ENCODE results near the gene NEFH.
A peak's percentile ranks its signal among the peaks of the same experiment; 100 is the strongest.
"Not testable (repeated sequence)": the region's sequence is repeated elsewhere in the genome, so short reads cannot be mapped to it uniquely, and the experiment has no call there.

NEFH gene, protein sequence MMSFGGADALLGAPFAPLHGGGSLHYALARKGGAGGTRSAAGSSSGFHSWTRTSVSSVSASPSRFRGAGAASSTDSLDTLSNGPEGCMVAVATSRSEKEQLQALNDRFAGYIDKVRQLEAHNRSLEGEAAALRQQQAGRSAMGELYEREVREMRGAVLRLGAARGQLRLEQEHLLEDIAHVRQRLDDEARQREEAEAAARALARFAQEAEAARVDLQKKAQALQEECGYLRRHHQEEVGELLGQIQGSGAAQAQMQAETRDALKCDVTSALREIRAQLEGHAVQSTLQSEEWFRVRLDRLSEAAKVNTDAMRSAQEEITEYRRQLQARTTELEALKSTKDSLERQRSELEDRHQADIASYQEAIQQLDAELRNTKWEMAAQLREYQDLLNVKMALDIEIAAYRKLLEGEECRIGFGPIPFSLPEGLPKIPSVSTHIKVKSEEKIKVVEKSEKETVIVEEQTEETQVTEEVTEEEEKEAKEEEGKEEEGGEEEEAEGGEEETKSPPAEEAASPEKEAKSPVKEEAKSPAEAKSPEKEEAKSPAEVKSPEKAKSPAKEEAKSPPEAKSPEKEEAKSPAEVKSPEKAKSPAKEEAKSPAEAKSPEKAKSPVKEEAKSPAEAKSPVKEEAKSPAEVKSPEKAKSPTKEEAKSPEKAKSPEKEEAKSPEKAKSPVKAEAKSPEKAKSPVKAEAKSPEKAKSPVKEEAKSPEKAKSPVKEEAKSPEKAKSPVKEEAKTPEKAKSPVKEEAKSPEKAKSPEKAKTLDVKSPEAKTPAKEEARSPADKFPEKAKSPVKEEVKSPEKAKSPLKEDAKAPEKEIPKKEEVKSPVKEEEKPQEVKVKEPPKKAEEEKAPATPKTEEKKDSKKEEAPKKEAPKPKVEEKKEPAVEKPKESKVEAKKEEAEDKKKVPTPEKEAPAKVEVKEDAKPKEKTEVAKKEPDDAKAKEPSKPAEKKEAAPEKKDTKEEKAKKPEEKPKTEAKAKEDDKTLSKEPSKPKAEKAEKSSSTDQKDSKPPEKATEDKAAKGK

DNA sequence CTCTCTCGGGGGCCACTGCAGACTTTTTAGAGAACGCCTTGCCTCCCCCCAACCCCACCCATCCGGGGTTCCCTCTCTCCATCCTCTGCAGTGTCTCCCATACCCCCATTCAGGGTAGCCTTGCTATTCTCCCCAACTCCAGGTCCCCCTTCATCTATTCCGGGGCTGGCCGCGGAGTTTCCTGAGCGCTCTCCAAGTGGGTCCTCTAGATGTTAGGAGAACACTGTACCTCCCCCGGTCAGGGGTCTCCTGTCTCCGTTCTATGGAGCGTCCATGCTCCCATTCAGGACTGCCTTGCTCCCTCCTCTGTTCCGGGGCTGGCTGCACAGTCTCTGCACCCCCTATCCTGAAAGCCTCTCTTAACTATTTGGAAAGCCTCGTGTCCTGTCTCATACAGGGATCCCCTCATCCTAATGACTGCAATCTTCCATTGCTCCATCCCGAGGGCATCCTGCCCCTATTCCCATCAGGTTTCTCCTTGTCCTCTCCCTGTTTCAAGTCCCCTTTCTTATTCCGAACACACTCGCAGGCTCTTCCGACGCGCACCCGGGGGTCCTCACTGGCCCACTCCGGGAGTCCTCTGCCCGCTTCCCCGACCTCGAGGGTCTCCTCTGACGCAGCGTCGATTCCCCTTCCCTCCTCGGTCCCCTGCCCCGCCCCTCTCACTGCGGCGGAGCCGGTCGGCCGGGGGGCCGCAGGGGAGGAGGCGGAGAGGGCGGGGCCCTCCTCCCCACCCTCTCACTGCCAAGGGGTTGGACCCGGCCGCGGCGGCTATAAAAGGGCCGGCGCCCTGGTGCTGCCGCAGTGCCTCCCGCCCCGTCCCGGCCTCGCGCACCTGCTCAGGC is at the start of gene NEFH:
NEFH (plus strand) TSS at position 802 of the 845 bp plus-strand sequence. CDS start 45 bp downstream, outside the sequence.
- DNase-seq = peak in 4 of 56 donors; percentile 11 to 36 (median 24)

DNA sequence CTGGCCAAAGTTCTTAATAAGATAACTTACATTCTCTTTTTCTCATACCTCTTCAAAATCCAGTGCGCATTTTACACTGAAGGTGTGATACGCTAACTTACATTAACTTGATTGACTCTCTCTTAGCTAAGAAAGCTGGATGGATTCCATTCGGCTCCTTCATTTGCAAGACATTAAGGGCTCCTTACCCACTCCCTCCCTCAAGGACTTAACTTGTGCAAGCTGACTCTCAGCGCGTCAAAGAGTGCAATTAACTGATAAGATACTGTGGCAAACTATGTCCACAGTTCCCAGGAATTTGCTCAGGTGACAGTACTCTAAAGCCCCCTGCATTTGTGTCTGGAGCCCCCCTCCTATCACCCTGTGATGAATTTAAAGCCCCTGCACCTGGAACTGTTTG is 48.0 kb upstream of the NEFH start:
- no peak for DNase-seq

DNA sequence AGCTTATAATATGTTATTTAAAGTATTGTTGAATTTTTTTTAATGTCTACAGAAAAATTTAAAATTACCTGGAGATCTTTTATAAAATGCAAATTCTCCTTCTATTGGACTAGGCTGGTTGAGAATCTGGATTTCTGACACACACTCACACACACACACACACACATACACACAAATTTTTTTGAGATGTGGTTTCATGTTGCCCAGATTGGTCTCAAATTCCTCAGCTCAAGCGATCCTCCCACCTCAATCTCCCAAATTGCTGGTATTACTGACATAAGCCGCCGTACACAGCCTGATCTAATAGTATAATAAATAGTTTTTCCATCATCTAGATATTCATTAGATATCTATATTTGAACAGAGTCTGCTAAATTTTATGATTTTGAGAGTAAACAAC is 46.2 kb upstream of the NEFH start:
- no peak for DNase-seq

DNA sequence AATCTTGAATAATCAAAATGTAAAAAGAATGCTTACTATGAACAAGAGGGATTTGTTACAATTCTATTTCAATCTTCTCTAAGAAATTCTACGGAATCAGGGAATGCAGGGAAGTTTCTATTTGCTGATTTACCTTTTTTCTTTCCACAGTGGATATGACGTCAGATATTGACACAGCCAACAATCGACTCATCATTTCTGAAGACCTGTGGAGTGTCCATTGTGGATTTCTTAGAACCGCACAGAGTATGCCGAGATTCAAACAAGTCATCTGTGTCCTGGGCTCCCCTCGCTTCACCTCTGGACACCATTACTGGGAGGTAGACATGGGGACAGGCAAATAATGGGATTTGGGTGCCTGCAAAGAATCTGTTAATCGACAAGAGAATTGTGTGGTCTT is 45.7 kb upstream of the NEFH start:
- DNase-seq = no peak

DNA sequence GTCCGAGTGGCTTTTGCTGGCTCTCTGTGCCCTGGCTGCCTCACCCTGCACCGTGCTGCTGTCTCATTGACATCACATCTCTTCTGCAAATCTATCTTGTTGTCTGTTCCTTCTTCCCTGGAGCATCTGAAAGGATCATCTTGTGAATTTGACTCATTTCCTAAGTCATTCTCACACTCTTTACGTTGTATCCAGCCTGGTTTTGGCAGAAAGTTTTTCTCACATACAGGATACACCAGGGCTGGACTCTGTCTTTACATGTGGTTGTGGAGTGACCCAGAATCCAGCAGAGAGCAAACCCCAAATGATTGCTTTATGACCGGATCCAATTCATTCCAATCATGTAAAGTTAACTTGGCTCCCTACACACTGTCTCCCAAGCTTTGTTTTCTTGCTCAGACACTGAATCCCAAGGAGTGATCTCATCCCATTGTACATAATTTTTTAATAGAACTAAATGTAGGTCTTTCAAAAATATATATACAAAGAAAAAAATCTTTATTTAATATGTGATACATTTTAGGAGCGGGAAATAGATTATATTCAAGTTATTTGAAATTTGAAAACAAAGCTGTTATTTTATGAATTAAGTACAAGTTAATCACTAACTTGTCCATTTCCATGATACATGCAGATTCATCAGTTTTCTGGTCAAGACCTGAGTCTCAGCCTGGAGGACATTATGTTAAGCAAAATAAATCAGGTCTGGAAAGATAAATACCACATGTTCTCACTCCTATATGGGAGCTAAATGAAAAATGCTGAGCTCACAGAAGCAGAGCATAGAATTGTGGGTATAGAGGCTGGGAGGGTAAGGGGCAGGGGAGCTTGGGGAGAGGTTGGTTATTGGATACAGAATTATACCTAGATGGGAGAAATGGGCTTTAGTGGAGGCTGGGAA is 44.5 kb upstream of the NEFH start:
- no peak for DNase-seq

DNA sequence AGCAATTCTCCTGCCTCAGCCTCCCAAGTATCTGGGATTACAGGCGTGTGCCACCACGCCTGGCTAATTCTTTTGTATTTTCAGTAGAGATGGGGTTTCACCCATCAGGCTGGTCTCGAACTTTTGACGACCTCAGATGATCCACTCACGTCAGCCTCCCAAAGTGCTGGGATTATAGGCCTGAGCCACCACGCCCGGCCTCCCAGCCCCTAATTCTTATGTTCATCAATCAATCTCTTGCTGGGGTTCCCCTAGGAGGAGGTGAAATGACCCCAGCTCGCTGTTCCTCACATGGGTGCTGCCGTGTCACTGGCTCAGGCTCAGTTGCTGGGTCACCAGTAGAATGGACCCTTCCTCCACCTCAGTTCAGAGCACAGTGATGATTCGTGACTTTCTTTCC is 41.7 kb upstream of the NEFH start, which contains the start of gene RFPL1:
RFPL1 (plus strand) TSS at position 301 of the 400 bp plus-strand sequence.
- not testable (repeated sequence) for DNase-seq

DNA sequence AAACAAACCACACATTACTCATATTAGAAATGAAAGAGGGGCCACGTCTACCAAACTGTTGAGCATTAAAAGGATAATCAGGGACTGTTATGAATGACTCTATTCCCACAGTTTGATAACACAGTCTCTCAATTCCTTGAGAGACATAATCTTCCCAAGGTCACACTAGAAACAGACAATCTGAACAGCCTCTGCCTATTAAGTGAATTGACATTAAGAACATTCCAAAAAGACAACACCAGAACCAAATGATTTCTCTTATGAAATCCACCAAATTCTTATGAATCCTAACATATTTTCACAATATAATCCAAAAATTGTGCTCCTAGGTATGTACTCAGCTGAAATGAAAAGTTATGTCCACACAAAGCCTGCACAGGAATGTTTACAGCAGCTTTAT is 37.0 kb upstream of the NEFH start:
- DNase-seq = no peak

DNA sequence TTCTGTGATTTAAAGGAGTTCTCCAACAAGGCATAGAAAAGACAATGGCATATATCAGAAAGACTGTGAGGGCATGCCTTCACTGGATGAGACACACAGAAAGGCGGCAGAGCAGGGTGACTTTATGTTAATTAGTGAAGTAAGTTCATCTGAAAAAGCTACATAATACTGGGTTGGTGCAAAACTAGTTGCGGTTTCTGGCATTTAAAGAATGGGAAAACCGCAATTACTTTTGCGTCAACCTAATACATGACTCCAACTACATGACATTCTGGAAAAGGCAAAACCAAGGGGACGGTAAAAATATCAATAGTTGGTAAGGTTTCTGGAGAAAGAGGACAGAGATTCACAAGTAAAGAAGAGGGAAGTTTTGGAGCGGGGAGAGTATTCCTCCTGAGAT is 36.6 kb upstream of the NEFH start:
- DNase-seq = no peak

DNA sequence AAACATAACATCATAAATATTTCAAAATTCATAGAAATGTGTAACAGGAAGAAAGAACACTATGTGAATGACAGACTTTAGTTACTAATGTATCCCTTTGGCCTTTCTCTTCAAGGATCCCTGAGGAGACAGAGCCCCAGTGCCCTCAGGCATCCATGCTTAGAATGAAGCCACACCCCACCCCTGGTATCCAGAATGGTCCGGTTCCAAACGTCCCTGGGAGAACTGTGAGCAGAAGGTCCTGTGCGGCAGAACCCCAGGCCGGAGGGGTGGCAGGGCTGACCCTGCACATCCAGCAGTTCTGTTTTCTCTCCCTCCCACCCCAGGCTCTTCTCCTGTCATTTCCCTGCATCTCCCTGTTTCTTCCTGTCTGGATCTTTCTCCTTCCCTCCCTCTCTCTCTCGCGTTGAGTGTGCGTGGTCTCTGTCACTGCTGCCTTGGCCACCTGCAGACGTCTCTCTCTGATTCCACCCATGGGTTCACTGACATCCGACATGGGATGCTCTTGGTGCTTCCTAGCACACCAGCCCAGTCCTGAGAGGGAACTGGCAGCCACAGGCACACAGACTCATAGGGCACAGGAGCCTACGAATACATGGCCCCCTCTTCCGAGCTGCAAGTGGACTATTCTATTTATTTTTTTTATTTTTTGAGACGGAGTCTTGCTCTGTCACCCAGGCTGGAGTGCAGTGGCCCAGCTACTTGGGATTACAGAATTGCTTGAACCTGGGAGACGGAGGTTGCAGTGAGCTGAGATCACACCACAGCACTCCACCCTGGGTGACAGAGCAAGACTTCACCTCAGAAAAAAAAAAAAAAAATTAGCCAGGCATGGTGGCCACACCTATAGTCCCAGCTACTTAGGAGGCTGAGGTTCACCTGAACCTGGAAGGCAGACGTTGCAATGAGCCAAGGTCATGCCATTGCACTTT is 35.9 kb upstream of the NEFH start:
- DNase-seq = no peak

DNA sequence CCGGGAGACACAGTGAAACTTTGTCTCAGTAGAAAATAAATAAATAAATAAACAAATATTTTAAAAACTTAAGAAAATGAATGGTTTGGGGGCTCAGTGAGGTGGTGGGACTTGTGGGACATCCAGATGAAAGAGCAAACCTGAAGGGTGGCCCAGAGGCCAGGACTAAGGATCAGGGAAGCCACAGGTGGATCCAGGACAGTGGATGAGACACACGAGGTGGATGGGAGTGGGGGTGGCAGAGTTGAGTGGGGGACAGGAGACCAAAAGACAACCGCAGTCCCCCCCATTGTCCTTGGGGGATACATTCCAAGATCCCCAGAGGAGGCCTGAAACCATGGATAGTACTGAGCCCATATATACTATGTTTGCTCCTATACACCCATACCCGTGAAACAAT is 34.5 kb upstream of the NEFH start:
- DNase-seq = no peak

DNA sequence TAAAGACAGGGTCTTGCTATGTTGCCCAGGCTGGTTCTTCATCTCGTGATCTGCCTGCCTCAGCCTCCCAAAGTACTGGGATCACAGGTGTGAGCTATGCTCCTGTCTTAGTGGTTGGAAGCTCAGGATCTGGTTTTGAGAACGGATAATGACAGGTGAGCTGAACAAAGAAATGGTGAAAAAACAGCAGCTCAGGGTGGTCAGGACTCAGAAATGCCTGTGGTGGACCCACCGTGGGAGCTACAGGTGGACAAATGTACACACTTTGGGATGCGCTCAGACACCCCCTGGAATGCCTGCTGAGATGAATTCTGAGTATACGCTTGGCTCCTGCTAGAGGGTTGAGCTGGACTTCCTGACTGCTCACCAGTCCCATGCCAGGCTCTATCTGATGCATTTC is 32.1 kb upstream of the NEFH start:
- DNase-seq = no peak

DNA sequence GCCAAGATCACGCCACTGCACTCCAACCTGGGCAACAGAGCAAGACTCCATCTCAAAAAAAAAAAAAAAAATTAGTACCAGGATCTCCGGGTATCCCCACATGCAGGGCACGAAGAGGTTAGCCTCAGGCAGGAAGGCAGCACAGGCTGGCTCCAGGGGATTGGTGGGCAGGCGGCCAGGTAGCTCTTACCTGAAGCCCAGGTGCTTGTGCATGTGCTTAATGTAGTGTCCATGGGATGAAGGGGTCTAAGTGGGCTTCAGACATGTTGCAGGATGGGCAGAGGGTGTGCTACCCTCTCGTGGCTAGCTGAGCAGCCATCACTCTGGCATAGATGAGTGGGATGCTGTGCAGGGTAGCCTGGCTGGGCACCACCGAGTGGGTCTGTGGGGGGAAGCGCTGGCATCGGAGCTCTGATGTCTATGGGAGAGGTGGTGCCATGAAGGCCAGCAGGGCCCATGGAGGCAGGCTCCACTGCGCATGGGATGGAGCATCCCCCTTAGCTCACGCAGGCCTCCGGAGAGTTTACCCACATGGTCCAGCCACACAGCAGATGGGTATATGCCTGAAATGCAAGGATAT is 30.6 kb upstream of the NEFH start:
- DNase-seq = no peak

DNA sequence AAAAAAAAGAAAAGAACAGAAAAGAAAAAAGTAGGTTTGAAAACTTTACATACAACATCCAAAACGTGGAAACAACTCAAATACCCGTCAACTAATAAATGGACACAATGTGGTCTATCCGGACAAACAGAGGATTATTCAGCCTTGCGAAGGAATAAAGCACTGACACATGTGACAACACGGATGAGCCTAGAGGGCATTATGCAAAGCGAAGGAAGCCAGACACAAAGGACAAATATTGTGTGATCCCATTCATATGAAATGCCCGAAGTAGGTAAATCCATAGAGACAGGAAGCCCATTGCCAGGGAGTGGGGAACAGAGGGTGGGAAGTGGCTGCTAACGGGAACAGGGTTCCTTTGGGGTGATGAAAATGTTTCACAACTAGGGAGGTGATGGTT is 29.8 kb upstream of the NEFH start:
- DNase-seq = no peak

DNA sequence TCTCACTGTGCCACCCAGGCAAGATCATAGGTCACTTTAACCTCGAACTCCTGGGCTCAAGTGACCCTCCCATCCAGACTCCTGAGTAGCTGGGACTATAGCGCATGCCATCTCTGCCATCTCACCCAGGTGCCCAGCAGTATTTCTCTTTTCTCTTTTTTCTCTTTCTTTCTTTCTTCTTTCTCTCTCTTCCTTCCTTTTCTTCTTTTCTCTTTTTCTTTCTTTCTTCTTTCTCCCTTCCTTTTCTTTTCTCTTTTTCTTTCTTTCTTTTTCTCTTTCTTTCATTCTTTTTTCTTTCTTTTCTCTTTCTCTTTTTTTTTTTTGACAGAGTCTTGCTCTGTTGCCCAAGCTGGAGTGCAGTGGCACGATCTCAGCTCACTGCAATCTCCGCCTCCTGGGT is 28.2 kb upstream of the NEFH start:
- no peak for DNase-seq

DNA sequence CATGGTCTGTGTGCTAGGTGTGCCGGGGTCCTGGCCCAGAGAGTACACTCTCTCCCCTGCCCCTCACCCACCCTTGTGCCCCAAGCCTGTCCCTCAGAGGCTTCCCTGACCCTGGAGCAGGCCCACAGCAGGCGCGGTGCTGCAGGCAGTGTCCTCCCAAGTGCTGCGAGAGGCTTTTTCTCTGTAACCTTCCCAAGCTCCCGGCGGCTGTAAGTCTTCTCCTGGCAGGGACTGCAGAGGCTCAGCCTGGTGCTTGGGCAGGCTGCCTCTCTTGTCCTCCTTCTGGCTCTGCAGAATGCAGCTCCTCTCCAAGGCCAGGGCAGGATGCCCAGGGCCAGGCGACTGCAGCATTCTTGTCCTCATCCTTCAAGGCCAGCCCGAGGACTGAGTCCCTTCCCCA is 25.7 kb upstream of the NEFH start:
- peak in 26 of 56 donors; percentile 9 to 77 (median 30) for DNase-seq

DNA sequence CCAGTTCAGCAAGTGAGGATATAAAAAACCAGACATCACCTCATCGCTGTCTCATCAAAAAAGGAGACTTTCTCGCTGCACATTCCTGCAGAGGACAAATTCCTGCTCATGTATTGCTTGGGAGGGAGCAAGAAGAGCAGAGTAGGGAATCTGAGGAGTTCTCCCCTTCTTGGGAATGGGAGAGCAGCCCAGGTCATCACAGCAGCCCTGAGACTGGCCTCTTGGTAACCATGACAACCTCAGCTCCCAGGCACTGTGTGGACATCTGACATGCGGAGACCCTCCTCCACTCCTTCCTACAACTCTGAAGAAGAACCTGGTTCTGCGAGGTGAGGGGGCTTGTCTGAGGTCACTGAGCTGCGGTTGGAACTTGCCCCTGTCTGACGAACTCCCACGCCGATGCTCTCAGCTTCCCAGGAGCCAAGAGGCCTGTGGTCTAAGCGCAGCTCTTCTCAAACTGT is 23.8 kb upstream of the NEFH start:
- DNase-seq = no peak

DNA sequence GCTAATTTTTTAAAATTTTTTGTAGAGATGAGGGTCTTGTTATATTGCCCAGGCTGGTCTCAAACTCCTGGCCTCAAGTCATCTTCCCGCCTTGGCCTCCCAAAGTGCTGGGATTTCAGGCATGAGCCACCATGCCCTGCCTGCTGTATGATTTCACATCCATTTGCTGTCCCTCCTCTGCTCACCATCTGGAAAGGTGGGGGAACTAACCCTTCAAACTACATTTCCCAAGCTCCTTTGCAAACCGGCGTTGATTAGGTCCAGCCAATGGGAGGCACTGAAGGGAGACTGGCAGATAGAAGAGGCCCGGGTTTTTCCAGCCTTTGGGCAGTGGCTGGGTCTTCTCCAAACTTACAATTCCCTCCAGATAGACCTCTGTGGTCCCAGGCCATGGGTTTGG is 22.3 kb upstream of the NEFH start:
- no peak for DNase-seq

DNA sequence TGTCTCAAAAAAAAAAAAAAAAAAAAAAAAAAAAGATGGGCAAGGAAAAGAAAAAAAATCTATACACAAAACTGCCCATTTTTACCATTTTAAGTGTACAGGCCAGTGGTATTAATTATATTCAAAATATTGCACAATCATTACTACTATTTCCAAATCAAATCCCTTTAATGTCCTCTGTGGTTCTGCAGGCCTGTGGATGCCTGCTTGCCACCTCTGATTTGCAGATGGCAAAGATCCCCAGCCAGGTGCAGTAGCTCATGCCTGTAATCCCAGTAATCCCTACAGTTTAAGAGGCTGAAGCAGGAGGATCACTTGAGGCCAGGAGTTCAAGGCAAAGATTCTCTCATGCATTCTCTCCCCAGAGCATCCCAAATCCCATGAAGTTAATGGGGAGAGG is 21.5 kb upstream of the NEFH start:
- no peak for DNase-seq
